HG02870 (cell line): ENCODE results near the gene AIG1.

ENCODE experiments used
- ATAC-seq: cut with Tn5 transposase; IDR thresholded peaks from one replicate; pipeline ENCODE4 v1.9.1; 2021; ENCODE audit warnings: mild to moderate bottlenecking, moderate library complexity; ENCODE audit not compliant: unreplicated experiment

Gene AIG1

DNA sequence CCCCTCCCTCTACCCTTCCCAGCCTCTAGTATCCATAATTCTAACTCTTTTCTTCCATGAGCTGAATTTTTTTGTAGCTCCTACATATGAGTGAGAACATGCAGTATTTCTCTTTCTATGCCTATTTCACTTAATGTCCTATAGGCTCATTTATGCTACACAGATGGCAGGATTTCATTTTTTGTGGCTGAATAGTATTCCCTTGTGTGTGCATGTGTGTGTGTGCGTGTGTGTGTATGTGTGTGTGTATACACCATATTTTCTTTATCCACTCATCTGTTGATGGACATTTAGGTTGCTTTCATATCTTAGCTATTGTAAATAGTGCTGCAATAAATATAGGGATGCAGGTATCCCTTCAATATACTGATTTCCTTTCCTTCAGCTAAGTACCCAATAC lies 288.8 kb downstream of the AIG1 start:
- ATAC-seq = no peak

- ATAC-seq = no peak
Measured at GRCh38 chr6:143356101-143356880, 295.6 kb downstream of the AIG1 start.

DNA sequence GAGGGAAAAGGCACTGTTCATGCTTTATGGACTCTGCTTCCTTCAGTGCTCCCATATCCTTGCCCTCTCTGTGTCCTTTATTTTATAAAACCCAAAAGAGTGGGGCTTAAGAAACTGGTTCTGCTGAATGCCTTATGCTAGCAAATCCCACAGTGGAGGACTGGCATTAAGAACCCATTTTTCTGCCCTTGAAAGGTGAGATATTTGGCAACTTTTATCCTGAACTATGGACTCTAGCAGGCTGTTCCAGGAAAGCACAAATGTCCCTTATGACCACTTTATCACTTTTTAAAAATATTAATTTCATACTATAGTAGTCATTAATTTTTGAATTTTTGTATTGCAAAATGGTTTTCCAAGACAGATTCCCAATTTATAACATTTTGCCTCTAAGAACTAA lies 296.5 kb downstream of the AIG1 start:
- no peak for ATAC-seq

- no peak for ATAC-seq
Measured at GRCh38 chr6:143357561-143358255, 297.0 kb downstream of the AIG1 start.

- ATAC-seq = no peak
Measured at GRCh38 chr6:143361536-143362191, 301.0 kb downstream of the AIG1 start.

DNA sequence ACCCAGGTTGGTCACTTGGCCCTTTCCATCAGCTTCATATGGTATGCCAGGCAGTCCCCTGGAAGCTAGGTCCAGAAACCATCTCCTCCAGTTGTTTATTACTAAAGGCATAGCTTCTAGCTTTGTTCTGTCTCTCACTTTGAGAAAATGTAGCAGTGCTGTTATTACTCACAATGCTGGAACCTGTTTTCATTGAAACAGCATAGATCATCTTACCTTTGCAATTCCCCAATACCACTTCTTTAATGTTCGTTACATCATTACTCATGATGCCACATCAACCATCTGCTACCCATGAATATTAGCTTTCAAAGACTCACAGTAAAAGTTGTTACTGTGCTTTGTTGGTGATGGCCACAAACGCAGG lies 301.5 kb downstream of the AIG1 start:
- no peak for ATAC-seq

DNA sequence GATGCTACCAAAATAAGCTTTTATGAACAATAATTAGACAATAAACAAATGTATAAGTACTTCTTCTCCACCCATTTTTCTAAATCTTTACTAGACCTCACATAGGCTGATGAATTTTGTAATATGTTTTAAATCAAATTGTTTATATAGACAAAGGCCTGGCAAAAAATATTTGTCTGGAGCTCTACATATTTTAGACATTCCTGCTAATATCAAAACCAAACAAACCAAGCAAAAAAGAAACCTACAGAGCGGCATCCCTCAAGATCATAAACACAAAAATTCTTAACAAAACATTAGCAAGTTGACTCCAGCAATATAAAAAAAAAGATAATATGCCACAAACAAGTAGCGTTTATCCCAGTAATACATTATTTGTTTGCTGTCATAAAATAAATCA lies 302.6 kb downstream of the AIG1 start:
- ATAC-seq = no peak

- peak; percentile 100 for ATAC-seq
Measured at GRCh38 chr6:143368426-143368825, 307.7 kb downstream of the AIG1 start.

- no peak for ATAC-seq
Measured at GRCh38 chr6:143369971-143370370, 309.3 kb downstream of the AIG1 start.

DNA sequence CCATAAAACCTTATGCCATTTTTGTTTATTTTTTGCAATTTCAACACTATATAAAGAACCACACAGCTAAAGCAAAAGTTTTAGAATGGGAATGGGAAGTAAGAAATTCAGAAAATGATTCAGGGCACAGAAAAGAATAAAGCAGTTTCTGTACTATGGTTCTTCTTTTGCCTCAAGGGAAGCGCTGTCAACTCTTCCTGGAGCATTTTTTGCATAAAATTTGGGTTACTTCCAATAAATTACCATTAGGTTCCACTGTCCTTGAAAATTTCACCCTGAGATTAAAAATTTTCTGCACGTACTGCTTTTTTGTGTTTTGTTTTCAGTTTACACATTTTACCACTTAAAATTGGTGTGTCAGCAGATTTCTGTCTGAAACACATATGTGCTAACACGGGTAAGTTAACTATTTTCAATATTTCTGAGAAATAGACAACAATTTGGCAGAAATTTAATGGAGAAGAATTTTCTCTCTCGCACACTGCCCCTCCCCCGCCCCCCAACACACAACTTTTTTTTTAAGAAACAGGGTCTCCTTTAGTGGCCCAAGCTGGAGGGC lies 310.2 kb downstream of the AIG1 start:
- no peak for ATAC-seq

DNA sequence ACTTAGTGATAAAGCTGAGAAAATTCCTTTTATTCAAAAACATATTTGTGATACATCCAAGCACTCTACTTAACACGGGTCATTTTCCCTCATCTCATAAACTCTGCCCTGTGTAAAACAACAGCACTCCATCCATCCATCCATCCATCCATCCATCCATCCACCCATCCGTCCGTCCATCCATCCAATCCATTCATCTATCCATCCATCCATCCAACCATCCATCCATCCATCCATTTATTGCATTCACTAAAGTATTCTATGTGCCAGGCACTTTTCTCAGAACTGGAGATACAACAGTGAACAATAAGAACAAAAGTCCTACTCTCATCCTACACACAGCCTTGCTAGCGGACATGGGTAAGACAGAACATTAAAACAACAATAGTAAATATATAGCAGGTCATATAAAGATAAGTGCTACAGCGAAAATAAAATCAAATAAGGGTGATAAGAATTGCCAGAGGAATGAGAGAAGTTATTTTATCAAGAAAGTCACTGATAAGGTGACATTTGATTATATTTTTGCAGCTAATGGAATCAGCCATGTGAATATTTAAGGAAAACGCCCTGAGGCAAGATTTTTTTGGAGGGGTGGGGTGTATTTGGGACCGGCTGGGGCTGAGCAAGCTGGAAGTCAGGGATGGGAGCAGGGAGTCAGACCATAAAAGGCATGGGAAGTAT lies 311.7 kb downstream of the AIG1 start:
- no peak for ATAC-seq

- ATAC-seq = no peak
Measured at GRCh38 chr6:143374014-143374413, 313.3 kb downstream of the AIG1 start.

- peak; percentile 46 for ATAC-seq
Measured at GRCh38 chr6:143375022-143375585, 314.4 kb downstream of the AIG1 start.

DNA sequence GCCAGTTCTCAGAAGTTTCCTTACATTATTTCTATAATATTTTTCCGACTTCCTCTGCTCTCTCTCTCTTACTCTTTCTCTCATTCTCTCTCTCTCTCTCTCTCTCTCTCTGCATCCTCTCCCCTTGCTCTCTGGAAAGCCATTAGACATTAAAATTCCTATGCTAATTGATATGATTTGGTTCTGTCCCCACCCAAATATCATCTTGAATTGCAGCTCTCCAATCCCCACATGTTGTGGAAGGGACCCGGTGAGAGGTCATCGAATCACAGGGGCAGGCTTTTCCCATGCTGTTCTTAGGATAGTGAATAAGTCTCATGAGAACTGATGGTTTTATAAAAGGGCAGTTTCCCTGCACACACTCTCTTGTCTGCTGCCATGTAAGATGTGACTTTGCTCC lies 315.7 kb downstream of the AIG1 start:
- ATAC-seq = no peak

DNA sequence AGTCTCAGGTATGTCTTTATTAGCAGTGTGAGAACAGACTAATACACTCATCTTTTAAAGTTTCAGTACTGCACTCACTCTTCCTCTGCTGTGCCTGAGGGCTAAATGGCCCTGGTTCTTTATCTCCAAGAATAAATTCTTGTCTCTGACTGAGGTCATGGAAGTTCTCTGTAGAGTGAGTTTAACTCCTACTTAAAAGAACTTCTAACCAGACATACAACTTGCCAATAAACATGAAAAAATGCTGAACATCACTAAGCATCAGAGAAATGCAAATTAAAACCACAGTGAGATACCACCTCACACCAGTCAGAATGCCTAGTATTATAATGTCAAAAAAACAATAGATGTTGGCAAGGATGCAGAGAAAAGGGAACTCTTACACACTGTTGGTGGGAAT lies 316.2 kb downstream of the AIG1 start:
- no peak for ATAC-seq

DNA sequence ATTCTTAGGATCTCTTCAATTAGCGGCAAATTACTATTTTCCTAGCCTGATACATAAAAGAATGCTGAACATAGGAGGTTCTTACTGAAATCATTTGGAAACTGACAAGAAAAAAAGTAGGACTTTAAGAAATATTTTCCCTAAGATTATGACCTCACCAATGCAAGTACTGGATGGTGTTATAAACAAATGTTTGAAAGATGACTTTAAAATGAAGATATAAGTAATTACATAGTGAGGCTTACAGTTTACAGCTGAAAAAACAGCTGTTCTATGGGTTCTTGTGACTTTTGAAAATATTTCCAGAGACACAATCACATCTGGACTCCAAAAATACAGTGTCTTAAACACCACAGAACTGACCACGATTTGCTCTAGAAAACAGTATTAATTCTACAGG lies 324.9 kb downstream of the AIG1 start:
- no peak for ATAC-seq

GRCh38 chr6:143390278-143390677 lies 329.6 kb downstream of the AIG1 start:
- ATAC-seq = no peak
